Liver (tissue), 3 donors: ENCODE data around the gene NRG3.
"Not testable (repeated sequence)": the region's sequence is repeated elsewhere in the genome, so short reads cannot be mapped to it uniquely, and the experiment has no call there.

Source experiments
- JUND ChIP-seq, 2 donors: IDR thresholded peaks; 2 replicates each; pipeline ENCODE4 v1.6.1; 2016; ENCODE audit warnings: antibody characterized with exemption in 2 of 2
- YY1 ChIP-seq: IDR thresholded peaks from 2 replicates; pipeline ENCODE4 v1.6.1; 2016; ENCODE audit warnings: antibody characterized with exemption, mild to moderate bottlenecking
- TF ChIP-seq, protein P1 (sequence below): fragments of 150-350 bp; IDR thresholded peaks from 2 replicates; pipeline ENCODE4 v1.5.1; 2017; ENCODE audit warnings: improper control_type of control experiment, low read depth, low read length; ENCODE audit not compliant: missing input control
- TF ChIP-seq, protein P2 (sequence below): IDR thresholded peaks from 2 replicates; pipeline ENCODE4 v1.6.1; 2016; ENCODE audit warnings: antibody characterized with exemption, mild to moderate bottlenecking
- TF ChIP-seq, protein P3 (sequence below): IDR thresholded peaks from 2 replicates; pipeline ENCODE4 v1.6.1; 2016; ENCODE audit warnings: antibody characterized with exemption
- donor health status: healthy.
- donor health status: healthy.

DNA sequence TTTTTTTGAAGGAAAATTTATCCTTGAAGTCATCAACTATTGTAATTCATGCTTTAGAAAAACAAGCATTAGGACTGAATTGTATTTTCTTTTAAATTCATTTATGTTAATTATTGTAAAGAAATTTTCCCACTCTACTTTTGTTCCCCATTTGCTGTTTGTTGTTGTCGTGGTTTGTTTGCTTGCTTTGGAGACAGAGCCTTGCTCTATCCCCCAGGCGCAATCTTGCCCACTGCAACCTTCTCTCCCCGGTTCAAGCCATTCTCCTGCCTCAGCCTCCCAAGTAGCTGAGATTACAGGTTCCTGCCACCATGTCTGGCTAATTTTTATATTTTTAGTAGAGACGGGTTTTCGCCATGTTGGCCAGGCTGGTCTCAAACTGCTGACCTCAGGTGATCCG, 192.2 kb downstream of the NRG3 start:
- TF ChIP-seq, protein P1, sequence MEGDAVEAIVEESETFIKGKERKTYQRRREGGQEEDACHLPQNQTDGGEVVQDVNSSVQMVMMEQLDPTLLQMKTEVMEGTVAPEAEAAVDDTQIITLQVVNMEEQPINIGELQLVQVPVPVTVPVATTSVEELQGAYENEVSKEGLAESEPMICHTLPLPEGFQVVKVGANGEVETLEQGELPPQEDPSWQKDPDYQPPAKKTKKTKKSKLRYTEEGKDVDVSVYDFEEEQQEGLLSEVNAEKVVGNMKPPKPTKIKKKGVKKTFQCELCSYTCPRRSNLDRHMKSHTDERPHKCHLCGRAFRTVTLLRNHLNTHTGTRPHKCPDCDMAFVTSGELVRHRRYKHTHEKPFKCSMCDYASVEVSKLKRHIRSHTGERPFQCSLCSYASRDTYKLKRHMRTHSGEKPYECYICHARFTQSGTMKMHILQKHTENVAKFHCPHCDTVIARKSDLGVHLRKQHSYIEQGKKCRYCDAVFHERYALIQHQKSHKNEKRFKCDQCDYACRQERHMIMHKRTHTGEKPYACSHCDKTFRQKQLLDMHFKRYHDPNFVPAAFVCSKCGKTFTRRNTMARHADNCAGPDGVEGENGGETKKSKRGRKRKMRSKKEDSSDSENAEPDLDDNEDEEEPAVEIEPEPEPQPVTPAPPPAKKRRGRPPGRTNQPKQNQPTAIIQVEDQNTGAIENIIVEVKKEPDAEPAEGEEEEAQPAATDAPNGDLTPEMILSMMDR, result not testable (repeated sequence)
- TF ChIP-seq, protein P2, sequence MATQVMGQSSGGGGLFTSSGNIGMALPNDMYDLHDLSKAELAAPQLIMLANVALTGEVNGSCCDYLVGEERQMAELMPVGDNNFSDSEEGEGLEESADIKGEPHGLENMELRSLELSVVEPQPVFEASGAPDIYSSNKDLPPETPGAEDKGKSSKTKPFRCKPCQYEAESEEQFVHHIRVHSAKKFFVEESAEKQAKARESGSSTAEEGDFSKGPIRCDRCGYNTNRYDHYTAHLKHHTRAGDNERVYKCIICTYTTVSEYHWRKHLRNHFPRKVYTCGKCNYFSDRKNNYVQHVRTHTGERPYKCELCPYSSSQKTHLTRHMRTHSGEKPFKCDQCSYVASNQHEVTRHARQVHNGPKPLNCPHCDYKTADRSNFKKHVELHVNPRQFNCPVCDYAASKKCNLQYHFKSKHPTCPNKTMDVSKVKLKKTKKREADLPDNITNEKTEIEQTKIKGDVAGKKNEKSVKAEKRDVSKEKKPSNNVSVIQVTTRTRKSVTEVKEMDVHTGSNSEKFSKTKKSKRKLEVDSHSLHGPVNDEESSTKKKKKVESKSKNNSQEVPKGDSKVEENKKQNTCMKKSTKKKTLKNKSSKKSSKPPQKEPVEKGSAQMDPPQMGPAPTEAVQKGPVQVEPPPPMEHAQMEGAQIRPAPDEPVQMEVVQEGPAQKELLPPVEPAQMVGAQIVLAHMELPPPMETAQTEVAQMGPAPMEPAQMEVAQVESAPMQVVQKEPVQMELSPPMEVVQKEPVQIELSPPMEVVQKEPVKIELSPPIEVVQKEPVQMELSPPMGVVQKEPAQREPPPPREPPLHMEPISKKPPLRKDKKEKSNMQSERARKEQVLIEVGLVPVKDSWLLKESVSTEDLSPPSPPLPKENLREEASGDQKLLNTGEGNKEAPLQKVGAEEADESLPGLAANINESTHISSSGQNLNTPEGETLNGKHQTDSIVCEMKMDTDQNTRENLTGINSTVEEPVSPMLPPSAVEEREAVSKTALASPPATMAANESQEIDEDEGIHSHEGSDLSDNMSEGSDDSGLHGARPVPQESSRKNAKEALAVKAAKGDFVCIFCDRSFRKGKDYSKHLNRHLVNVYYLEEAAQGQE, result not testable (repeated sequence)
- TF ChIP-seq, protein P3, sequence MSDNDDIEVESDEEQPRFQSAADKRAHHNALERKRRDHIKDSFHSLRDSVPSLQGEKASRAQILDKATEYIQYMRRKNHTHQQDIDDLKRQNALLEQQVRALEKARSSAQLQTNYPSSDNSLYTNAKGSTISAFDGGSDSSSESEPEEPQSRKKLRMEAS, result not testable (repeated sequence)
- TF ChIP-seq JUND (IDR thresholded peaks at IDR 0.05); YY1: not testable (repeated sequence)
